ENCODE results near the gene CHMP4B. TPM values are rescaled to one million over a fixed set of nuclear protein-coding genes. Genes with fewer than 3 reads are reported as not detected.

CHMP4B gene
- total RNA-seq, 1 donor from 2014 or later: 42.8 TPM

DNA sequence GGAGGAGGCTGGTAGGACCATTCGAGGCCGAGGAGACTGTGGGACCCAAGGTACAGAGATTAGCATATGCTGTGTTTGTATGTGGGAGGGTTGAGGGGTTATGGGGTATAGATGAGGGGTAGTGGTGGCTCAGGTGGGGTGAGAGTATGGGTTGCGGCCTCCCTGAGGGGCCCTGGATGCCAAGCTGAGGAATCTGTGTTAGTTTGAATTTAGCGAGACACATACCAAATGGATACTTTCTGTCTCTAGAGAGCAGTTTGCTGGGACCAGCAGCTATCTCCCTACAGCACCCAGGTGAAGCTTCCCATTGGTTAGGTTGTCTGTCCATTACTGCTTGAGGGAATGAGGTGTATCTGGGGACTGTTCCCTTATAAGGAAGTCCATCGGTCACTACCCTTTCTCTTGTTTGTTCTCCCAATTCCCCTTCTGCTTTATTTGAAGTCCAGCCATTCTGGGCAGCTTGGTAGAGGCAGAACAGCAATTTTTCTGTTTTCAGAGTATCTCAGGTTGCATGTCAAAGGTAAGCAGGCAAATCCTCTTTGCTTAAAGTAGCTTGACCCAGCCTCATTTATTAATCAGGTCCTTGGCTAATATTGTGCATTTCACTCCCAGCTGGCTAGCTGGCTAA is 15.2 kb downstream of the CHMP4B start:
- intact Hi-C loops (cut with DNase I): no loop called here
- peaks cover 3 to 54% of the 10 kb centered on the region in 2 donors for H3K4me1 ChIP-seq
- TF ChIP-seq, protein P1, sequence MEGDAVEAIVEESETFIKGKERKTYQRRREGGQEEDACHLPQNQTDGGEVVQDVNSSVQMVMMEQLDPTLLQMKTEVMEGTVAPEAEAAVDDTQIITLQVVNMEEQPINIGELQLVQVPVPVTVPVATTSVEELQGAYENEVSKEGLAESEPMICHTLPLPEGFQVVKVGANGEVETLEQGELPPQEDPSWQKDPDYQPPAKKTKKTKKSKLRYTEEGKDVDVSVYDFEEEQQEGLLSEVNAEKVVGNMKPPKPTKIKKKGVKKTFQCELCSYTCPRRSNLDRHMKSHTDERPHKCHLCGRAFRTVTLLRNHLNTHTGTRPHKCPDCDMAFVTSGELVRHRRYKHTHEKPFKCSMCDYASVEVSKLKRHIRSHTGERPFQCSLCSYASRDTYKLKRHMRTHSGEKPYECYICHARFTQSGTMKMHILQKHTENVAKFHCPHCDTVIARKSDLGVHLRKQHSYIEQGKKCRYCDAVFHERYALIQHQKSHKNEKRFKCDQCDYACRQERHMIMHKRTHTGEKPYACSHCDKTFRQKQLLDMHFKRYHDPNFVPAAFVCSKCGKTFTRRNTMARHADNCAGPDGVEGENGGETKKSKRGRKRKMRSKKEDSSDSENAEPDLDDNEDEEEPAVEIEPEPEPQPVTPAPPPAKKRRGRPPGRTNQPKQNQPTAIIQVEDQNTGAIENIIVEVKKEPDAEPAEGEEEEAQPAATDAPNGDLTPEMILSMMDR (IDR thresholded peaks at IDR 0.05): no peak

DNA sequence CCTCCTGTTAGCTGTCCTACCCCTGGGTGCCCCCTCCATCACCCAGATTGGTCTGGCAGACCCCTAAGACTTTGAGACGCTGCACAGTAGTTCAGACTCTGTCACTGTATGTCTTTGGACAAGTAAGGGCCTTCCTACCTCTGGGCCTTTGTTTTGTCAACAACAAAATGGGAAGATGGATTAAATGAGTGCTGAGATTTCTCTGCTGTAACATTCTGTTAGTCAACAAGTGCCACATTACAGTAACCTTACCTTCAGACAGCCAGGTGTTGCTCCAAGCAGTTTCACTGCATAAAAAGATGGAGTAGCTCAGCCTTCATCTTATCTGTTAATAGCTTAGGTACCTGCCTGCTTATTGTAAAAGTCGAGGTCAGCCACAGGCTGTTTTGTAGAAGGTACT is 16.0 kb downstream of the CHMP4B start:
- TF ChIP-seq, protein P1 (IDR thresholded peaks at IDR 0.05): no peak
- Histone ChIP-seq H3K36me3 (peaks cover 0 to 4% of the 10 kb centered on the region in 2 donors), H3K4me1 (peaks cover 3 to 59% of the 10 kb centered on the region in 2 donors), H3K27me3 (no peaks in the 10 kb centered on the region), H3K9me3 (no peaks in the 10 kb centered on the region), H3K4me3 (no peak overlapping the region), H3K27ac (peak overlapping the region; percentile 63 to 65)
- intact Hi-C loops (cut with DNase I): no loop called here
- no peak for DNase-seq (ENCODE audit: low spot score in 2 of 2)

More for the DNA sequence above, 15.2 kb downstream of the CHMP4B start:
- Histone ChIP-seq H3K4me3 (no peak overlapping the region), H3K27me3 (no peaks in the 10 kb centered on the region), H3K27ac (peak overlapping the region; percentile 63 to 65), H3K36me3 (peaks cover 0 to 4% of the 10 kb centered on the region in 2 donors), H3K9me3 (no peaks in the 10 kb centered on the region)
- DNase-seq (ENCODE audit: low spot score in 2 of 2): no peak

- Histone ChIP-seq H3K27ac (peak overlapping the region; percentile 63 to 65), H3K36me3 (peaks cover 0 to 4% of the 10 kb centered on the region in 2 donors), H3K27me3 (no peaks in the 10 kb centered on the region), H3K9me3 (no peaks in the 10 kb centered on the region), H3K4me3 (no peak overlapping the region), H3K4me1 (peaks cover 3 to 63% of the 10 kb centered on the region in 2 donors)
- no peak for DNase-seq (ENCODE audit: low spot score in 2 of 2)
- intact Hi-C loops (cut with DNase I): no loop called here
- TF ChIP-seq, protein P1 (IDR thresholded peaks at IDR 0.05): no peak
Measured at GRCh38 chr20:33827634-33828325, 16.6 kb downstream of the CHMP4B start.

DNA sequence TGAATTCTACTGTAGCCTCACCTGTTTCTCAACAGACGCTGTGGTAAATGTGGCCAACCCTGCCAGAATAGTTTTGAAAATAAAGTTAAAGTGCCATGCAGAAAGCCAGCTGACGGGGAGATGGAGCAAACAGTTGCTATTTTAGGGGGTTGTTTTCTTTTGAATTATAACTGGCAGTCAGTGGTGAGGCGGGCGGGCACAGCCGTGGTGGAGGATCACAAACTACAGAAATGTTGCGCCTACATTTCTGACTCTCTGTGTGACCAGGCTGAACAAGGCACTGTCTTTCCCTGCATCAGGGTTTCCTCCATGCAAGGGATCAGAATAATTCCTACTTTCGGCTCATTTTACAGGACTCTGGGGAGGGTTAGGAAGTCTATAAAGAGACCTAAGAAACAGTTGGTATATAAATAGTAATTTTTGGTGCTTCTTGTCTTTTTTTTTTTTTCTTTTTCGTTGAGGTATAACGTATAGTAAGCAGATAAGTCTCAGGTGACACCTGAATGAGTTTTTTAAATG is 17.2 kb downstream of the CHMP4B start:
- no peak overlapping the region for H3K4me3 ChIP-seq
- no peak for DNase-seq (ENCODE audit: low spot score in 2 of 2)
- H3K27me3 ChIP-seq: no peaks in the 10 kb centered on the region
- intact Hi-C loops (cut with DNase I): no loop called here
- H3K4me1 ChIP-seq: peaks cover 3 to 63% of the 10 kb centered on the region in 2 donors
- H3K27ac ChIP-seq: peak overlapping the region; percentile 63 to 65
- H3K36me3 ChIP-seq: peaks cover 0 to 4% of the 10 kb centered on the region in 2 donors
- TF ChIP-seq, protein P1 (IDR thresholded peaks at IDR 0.05): no peak
- H3K9me3 ChIP-seq: no peaks in the 10 kb centered on the region

- Histone ChIP-seq H3K9me3 (no peaks in the 10 kb centered on the region), H3K4me3 (no peak overlapping the region), H3K36me3 (no peaks in the 10 kb centered on the region), H3K27ac (peak overlapping the region; percentile 63 to 65), H3K27me3 (no peaks in the 10 kb centered on the region), H3K4me1 (peaks cover 3 to 63% of the 10 kb centered on the region in 2 donors)
- TF ChIP-seq, protein P1 (IDR thresholded peaks at IDR 0.05): no peak
- DNase-seq (ENCODE audit: low spot score in 2 of 2): no peak
- intact Hi-C loops (cut with DNase I): no loop called here
Measured at GRCh38 chr20:33828967-33829560, 17.9 kb downstream of the CHMP4B start.

Data from ascending aorta (tissue), 2 donors.